Large intestine (tissue), 12 donors: ENCODE measurements around the gene RIMBP3C. TPM values are rescaled to one million over a fixed set of nuclear protein-coding genes. Genes with fewer than 3 reads are reported as not detected.
"Not testable (repeated sequence)": the region's sequence is repeated elsewhere in the genome, so short reads cannot be mapped to it uniquely, and the experiment has no call there.

Experiments
- DNase-seq, 2 donors: peaks; one replicate each; pipeline versions ENCODE4 v3.0.0 to v3.0.0-alpha.2; 2013
- H3K27ac ChIP-seq: one replicate; pipeline ENCODE4 v1.5.1; 2013; ENCODE audit warnings: low read length
- H3K27me3 ChIP-seq: 2 replicates; pipeline ENCODE4 v1.6.1; 2013; ENCODE audit warnings: low read length; ENCODE audit not compliant: control insufficient read depth, insufficient read depth
- H3K36me3 ChIP-seq: 2 replicates; pipeline ENCODE4 v1.6.1; 2013; ENCODE audit warnings: low read length; ENCODE audit not compliant: control insufficient read depth, insufficient read depth
- H3K4me1 ChIP-seq: one replicate; pipeline ENCODE4 v1.6.1; 2013; ENCODE audit warnings: low read length; ENCODE audit not compliant: control insufficient read depth, insufficient read depth
- H3K4me3 ChIP-seq: one replicate; pipeline ENCODE4 v1.5.1; 2013; ENCODE audit warnings: low read length
- H3K9me3 ChIP-seq: one replicate; pipeline ENCODE4 v1.6.1; 2013; ENCODE audit warnings: mild to moderate bottlenecking, low read depth, low read length, moderate library complexity; ENCODE audit not compliant: control insufficient read depth
- WGBS: methylation state at CpG from one replicate; pipeline ENCODE4 v1.1.5; 2013; ENCODE audit warnings: low lambda C conversion rate; ENCODE audit not compliant: insufficient coverage; 5-methylcytosine and 5-hydroxymethylcytosine counted together
- long read RNA-seq, 11 donors: transcript quantifications; one replicate each; lab custom pipeline, GENCODE V29; 2026
- polyA plus RNA-seq: library from polyadenylated mRNA; unstranded; fragments of 120-200 nt; gene quantifications from one replicate; pipeline ENCODE4 v1.2.1, GENCODE V29; 2013

RIMBP3C gene
- polyA plus RNA-seq = 0.04 TPM
- long read RNA-seq, donor 1 = 0 reads
- long read RNA-seq, donor 2 = 0 reads
- long read RNA-seq, donor 3 = 0 reads
- long read RNA-seq, donor 4 = 0 reads
- long read RNA-seq, donor 5 = 0 reads
- long read RNA-seq, donor 6 = 0 reads
- long read RNA-seq, donor 7 = 0 reads
- long read RNA-seq, donor 8 = 0 reads
- long read RNA-seq, donor 9 = 0 reads
- long read RNA-seq, donor 10 = 0 reads
- long read RNA-seq, donor 11 = 0 reads

GRCh38 chr22:21551361-21551760 lies at the start of gene RIMBP3C:
Gene RIMBP3C (minus strand): TSS chr22:21551461. CDS start chr22:21550976, 485 bp downstream.
- H3K27me3 ChIP-seq, H3K4me1 ChIP-seq, DNase-seq, H3K9me3 ChIP-seq, H3K27ac ChIP-seq, H3K36me3 ChIP-seq, H3K4me3 ChIP-seq: not testable (repeated sequence)
- no CpG with 5 or more reads among the region's 4 CpGs for WGBS

GRCh38 chr22:21599053-21599893 lies 48.0 kb upstream of the RIMBP3C start:
- no CpG with 5 or more reads among the region's 6 CpGs for WGBS
- Histone ChIP-seq H3K4me3 (no peak overlapping the region), H3K27me3 (no peaks in the 10 kb centered on the region), H3K27ac (no peak overlapping the region), H3K9me3 (no peaks in the 10 kb centered on the region), H3K36me3 (peaks cover 31% of the 10 kb centered on the region), H3K4me1 (no peaks in the 10 kb centered on the region)
- DNase-seq = no peak

- 100% methylated on average over 1 of the region's 3 CpGs for WGBS
- H3K27ac ChIP-seq = no peak overlapping the region
- no peaks in the 10 kb centered on the region for H3K4me1 ChIP-seq
- no peak overlapping the region for H3K4me3 ChIP-seq
- no peaks in the 10 kb centered on the region for H3K27me3 ChIP-seq
- no peaks in the 10 kb centered on the region for H3K9me3 ChIP-seq
- DNase-seq = no peak
- H3K36me3 ChIP-seq = peaks cover 40% of the 10 kb centered on the region
Observed at GRCh38 chr22:21598302-21598701, 47.0 kb upstream of the RIMBP3C start.

GRCh38 chr22:21596356-21597135 lies 45.3 kb upstream of the RIMBP3C start:
- DNase-seq, H3K27me3 ChIP-seq, H3K27ac ChIP-seq, H3K4me3 ChIP-seq, H3K4me1 ChIP-seq, H3K9me3 ChIP-seq: not testable (repeated sequence)
- H3K36me3 ChIP-seq = peaks cover 51% of the 10 kb centered on the region
- WGBS = 80% methylated on average over 1 of the region's 13 CpGs

- Histone ChIP-seq H3K27me3 (no peaks in the 10 kb centered on the region), H3K4me3 (no peak overlapping the region), H3K27ac (no peak overlapping the region), H3K36me3 (peaks cover 51% of the 10 kb centered on the region), H3K9me3 (no peaks in the 10 kb centered on the region), H3K4me1 (no peaks in the 10 kb centered on the region)
- no CpG with 5 or more reads among the region's 5 CpGs for whole genome bisulfite sequencing
- no peak for DNase-seq
Observed at GRCh38 chr22:21594865-21595452, 43.7 kb upstream of the RIMBP3C start.

- peaks cover 53% of the 10 kb centered on the region for H3K36me3 ChIP-seq
- H3K9me3 ChIP-seq = no peaks in the 10 kb centered on the region
Observed at GRCh38 chr22:21593406-21594232, 42.4 kb upstream of the RIMBP3C start.

GRCh38 chr22:21592422-21592821 lies 41.2 kb upstream of the RIMBP3C start:
- Histone ChIP-seq H3K4me1 (no peaks in the 10 kb centered on the region), H3K4me3 (no peak overlapping the region), H3K27ac (no peak overlapping the region), H3K36me3 (peaks cover 58% of the 10 kb centered on the region), H3K9me3 (no peaks in the 10 kb centered on the region), H3K27me3 (no peaks in the 10 kb centered on the region)
- no peak for DNase-seq
- WGBS = no CpG with 5 or more reads among the region's 3 CpGs

More at GRCh38 chr22:21593406-21594232, 42.4 kb upstream of the RIMBP3C start:
- Histone ChIP-seq H3K27me3 (no peaks in the 10 kb centered on the region), H3K4me1 (no peaks in the 10 kb centered on the region), H3K27ac (no peak overlapping the region), H3K4me3 (no peak overlapping the region)
- DNase-seq = no peak
- WGBS = 69% methylated on average over 2 of the region's 11 CpGs

GRCh38 chr22:21591695-21592094 lies 40.4 kb upstream of the RIMBP3C start:
- H3K36me3 ChIP-seq = peaks cover 55% of the 10 kb centered on the region
- DNase-seq = no peak
- no peak overlapping the region for H3K27ac ChIP-seq
- WGBS = no CpG with 5 or more reads among the region's 9 CpGs
- no peaks in the 10 kb centered on the region for H3K27me3 ChIP-seq
- no peak overlapping the region for H3K4me3 ChIP-seq
- no peaks in the 10 kb centered on the region for H3K9me3 ChIP-seq
- H3K4me1 ChIP-seq = no peaks in the 10 kb centered on the region

GRCh38 chr22:21590809-21591641 lies 39.8 kb upstream of the RIMBP3C start:
- DNase-seq = no peak
- Histone ChIP-seq H3K27me3 (no peaks in the 10 kb centered on the region), H3K9me3 (no peaks in the 10 kb centered on the region), H3K4me3 (no peak overlapping the region), H3K27ac (no peak overlapping the region), H3K36me3 (peaks cover 51% of the 10 kb centered on the region), H3K4me1 (no peaks in the 10 kb centered on the region)
- WGBS = no CpG with 5 or more reads among the region's 9 CpGs
